ENCODE measurements around the gene ZNF678. TPM values are rescaled to one million over a fixed set of nuclear protein-coding genes. Genes with fewer than 3 reads are reported as not detected.

Gene ZNF678
- polyA plus RNA-seq, 3 donors, result 1.5 to 1.9 (median 1.7) TPM

GRCh38 chr1:227521782-227522181 is 41.6 kb upstream of the ZNF678 start:
- Mint-ChIP-seq H3K27ac (no peak overlapping the region), H3K4me3 (no peak overlapping the region), H3K36me3 (no peaks in the 10 kb centered on the region), H3K4me1 (no peaks in the 10 kb centered on the region), H3K27me3 (ENCODE audit: low read depth in 3 of 3) (peaks cover 0 to 2% (median 1%) of the 10 kb centered on the region in 3 donors), H3K9me3 (peaks cover 2 to 21% (median 14%) of the 10 kb centered on the region in 7 donors)
- H3K27me3 ChIP-seq (ENCODE audit: control insufficient read depth in 2 of 2, insufficient read depth in 2 of 2, low read length in 2 of 2), result no peaks in the 10 kb centered on the region
- H2AFZ ChIP-seq (ENCODE audit: insufficient read depth, low read depth, low read length, poor library complexity, severe bottlenecking), result no peak overlapping the region
- H3K27ac ChIP-seq (ENCODE audit: low read depth in 1 of 2, low read length in 2 of 2), result no peak overlapping the region
- no peaks in the 10 kb centered on the region for H3K79me2 ChIP-seq (ENCODE audit: insufficient read depth, low read length)
- WGBS (ENCODE audit: insufficient coverage), result 86% methylated on average over 7 of the region's 11 CpGs
- peaks cover 3 to 7% of the 10 kb centered on the region in 2 donors for H3K9me3 ChIP-seq (replicated peaks in 1 of 2; ENCODE audit: control insufficient read depth in 1 of 2, insufficient read depth in 1 of 2, low read length in 2 of 2)
- no peaks in the 10 kb centered on the region for H3K36me3 ChIP-seq (replicated peaks in 1 of 2; ENCODE audit: control insufficient read depth in 1 of 2, insufficient read depth in 2 of 2, low read length in 2 of 2)
- H3K9ac ChIP-seq (ENCODE audit: insufficient read depth, low read length, poor library complexity, severe bottlenecking), result no peak overlapping the region
- H3K4me2 ChIP-seq (replicated peaks; ENCODE audit: extremely low read depth, low read length, poor library complexity, severe bottlenecking), result no peak overlapping the region
- H4K20me1 ChIP-seq (ENCODE audit: insufficient read depth, low read length), result no peaks in the 10 kb centered on the region
- no peak for DNase-seq
- H3K4me3 ChIP-seq (replicated peaks in 1 of 3; ENCODE audit: low read depth in 2 of 3, low read length in 3 of 3), result no peak overlapping the region
- TF ChIP-seq, protein P1, sequence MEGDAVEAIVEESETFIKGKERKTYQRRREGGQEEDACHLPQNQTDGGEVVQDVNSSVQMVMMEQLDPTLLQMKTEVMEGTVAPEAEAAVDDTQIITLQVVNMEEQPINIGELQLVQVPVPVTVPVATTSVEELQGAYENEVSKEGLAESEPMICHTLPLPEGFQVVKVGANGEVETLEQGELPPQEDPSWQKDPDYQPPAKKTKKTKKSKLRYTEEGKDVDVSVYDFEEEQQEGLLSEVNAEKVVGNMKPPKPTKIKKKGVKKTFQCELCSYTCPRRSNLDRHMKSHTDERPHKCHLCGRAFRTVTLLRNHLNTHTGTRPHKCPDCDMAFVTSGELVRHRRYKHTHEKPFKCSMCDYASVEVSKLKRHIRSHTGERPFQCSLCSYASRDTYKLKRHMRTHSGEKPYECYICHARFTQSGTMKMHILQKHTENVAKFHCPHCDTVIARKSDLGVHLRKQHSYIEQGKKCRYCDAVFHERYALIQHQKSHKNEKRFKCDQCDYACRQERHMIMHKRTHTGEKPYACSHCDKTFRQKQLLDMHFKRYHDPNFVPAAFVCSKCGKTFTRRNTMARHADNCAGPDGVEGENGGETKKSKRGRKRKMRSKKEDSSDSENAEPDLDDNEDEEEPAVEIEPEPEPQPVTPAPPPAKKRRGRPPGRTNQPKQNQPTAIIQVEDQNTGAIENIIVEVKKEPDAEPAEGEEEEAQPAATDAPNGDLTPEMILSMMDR (IDR thresholded peaks at IDR 0.05), result no peak
- no peaks in the 10 kb centered on the region for H3K4me1 ChIP-seq (ENCODE audit: control insufficient read depth in 1 of 2, insufficient read depth in 2 of 2, low read length in 2 of 2)
- intact Hi-C loops (cut with micrococcal nuclease), result no loop called here

GRCh38 chr1:227526524-227526923 is 36.8 kb upstream of the ZNF678 start:
- Histone ChIP-seq H3K4me2 (replicated peaks; ENCODE audit: extremely low read depth, low read length, poor library complexity, severe bottlenecking) (no peak overlapping the region), H4K20me1 (ENCODE audit: insufficient read depth, low read length) (no peaks in the 10 kb centered on the region), H2AFZ (ENCODE audit: insufficient read depth, low read depth, low read length, poor library complexity, severe bottlenecking) (no peak overlapping the region), H3K4me3 (replicated peaks in 1 of 3; ENCODE audit: low read depth in 2 of 3, low read length in 3 of 3) (no peak overlapping the region), H3K79me2 (ENCODE audit: insufficient read depth, low read length) (no peaks in the 10 kb centered on the region), H3K36me3 (replicated peaks in 1 of 2; ENCODE audit: control insufficient read depth in 1 of 2, insufficient read depth in 2 of 2, low read length in 2 of 2) (no peaks in the 10 kb centered on the region), H3K9me3 (replicated peaks in 1 of 2; ENCODE audit: control insufficient read depth in 1 of 2, insufficient read depth in 1 of 2, low read length in 2 of 2) (peaks cover 10 to 27% of the 10 kb centered on the region in 2 donors), H3K4me1 (ENCODE audit: control insufficient read depth in 1 of 2, insufficient read depth in 2 of 2, low read length in 2 of 2) (no peaks in the 10 kb centered on the region), H3K9ac (ENCODE audit: insufficient read depth, low read length, poor library complexity, severe bottlenecking) (no peak overlapping the region), H3K27ac (ENCODE audit: low read depth in 1 of 2, low read length in 2 of 2) (no peak overlapping the region), H3K27me3 (ENCODE audit: control insufficient read depth in 2 of 2, insufficient read depth in 2 of 2, low read length in 2 of 2) (no peaks in the 10 kb centered on the region)
- Mint-ChIP-seq H3K27ac (no peak overlapping the region), H3K4me3 (no peak overlapping the region), H3K36me3 (no peaks in the 10 kb centered on the region), H3K4me1 (no peaks in the 10 kb centered on the region), H3K27me3 (ENCODE audit: low read depth in 3 of 3) (peaks cover 0 to 1% (median 0%) of the 10 kb centered on the region in 3 donors), H3K9me3 (peaks cover 14 to 49% (median 35%) of the 10 kb centered on the region in 7 donors)
- DNase-seq, result no peak
- TF ChIP-seq, protein P1 (IDR thresholded peaks at IDR 0.05), result no peak
- intact Hi-C loops (cut with micrococcal nuclease), result no loop called here
- WGBS (ENCODE audit: insufficient coverage), result no CpG with 5 or more reads among the region's 2 CpGs
